ENCODE data around the gene TMEFF1.
"Not testable (repeated sequence)": the region's sequence is repeated elsewhere in the genome, so short reads cannot be mapped to it uniquely, and the experiment has no call there.

The TMEFF1 gene

GRCh38 chr9:100521282-100521681 is 48.3 kb downstream of the TMEFF1 start:
- H3K27ac ChIP-seq: no peak overlapping the region
- no peak for TF ChIP-seq ZFX (IDR thresholded peaks at IDR 0.05)
- no peak for TF ChIP-seq CTCF (conservative IDR thresholded peaks at IDR 0.05)

- H3K27ac ChIP-seq: no peak overlapping the region
- TF ChIP-seq CTCF (conservative IDR thresholded peaks at IDR 0.05) (no peak), ZFX (IDR thresholded peaks at IDR 0.05) (no peak)
Measured at GRCh38 chr9:100525563-100525962, 52.6 kb downstream of the TMEFF1 start.

- H3K27ac ChIP-seq: not testable (repeated sequence)
Measured at GRCh38 chr9:100527180-100527794, 54.3 kb downstream of the TMEFF1 start.

- TF ChIP-seq CTCF (conservative IDR thresholded peaks at IDR 0.05) (no peak), ZFX (IDR thresholded peaks at IDR 0.05) (no peak)
Measured at GRCh38 chr9:100534401-100534800, 61.5 kb downstream of the TMEFF1 start.

DNA sequence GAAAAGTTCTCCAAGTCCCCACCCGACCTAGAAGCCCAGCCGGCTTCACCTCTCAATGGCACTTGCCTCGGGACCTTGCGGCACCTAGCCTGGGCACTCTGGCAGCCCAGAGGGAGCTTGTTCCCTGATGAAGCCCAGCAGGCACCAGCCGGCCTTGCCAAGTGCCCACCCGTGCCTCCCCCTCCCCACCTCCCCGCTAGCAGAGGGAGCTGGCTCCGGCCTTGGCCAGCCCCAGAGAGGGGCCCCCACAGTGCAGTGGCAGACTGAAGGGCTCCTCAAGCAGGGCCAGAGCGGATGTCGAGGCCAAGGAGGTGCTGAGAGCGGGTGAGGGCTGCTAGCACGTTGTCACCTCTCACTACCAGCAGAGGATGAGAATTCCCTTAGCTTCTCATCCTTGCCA is 67.4 kb downstream of the TMEFF1 start:
- H3K27ac ChIP-seq: no peak overlapping the region
- TF ChIP-seq ZFX (IDR thresholded peaks at IDR 0.05) (no peak), CTCF (conservative IDR thresholded peaks at IDR 0.05) (no peak)

More at GRCh38 chr9:100534401-100534800, 61.5 kb downstream of the TMEFF1 start:
- H3K27ac ChIP-seq: no peak overlapping the region

- TF ChIP-seq ZFX (IDR thresholded peaks at IDR 0.05) (no peak), CTCF (conservative IDR thresholded peaks at IDR 0.05) (no peak)
Measured at GRCh38 chr9:100549048-100549447, 76.1 kb downstream of the TMEFF1 start.

DNA sequence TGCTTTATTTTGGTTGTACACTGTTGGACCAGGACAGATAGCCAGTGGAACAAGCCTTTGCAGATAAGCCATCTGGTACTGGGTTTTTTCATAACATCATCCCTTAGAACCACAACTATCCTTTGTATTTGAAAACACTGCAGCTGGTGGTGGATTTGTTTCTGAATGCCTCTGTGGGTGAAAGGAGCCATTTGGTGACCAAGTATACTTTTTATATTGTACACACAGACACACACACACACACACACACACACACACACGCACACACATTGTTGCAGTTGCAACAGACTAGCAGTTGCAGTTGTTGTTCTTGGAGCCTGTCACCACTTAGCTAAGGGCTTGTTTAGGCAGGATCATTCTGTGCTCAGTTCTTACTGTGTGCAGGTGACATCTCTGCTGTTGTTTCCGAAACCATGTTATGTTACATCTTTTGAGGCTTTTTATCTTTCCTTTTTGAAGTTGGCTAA is 82.0 kb downstream of the TMEFF1 start:
- H3K27ac ChIP-seq: no peak overlapping the region
- TF ChIP-seq ZFX (IDR thresholded peaks at IDR 0.05) (no peak), CTCF (conservative IDR thresholded peaks at IDR 0.05) (no peak)

More at GRCh38 chr9:100549048-100549447, 76.1 kb downstream of the TMEFF1 start:
- no peak overlapping the region for H3K27ac ChIP-seq

GRCh38 chr9:100555471-100555870 is 82.5 kb downstream of the TMEFF1 start:
- TF ChIP-seq CTCF (conservative IDR thresholded peaks at IDR 0.05) (no peak), ZFX (IDR thresholded peaks at IDR 0.05) (no peak)
- no peak overlapping the region for H3K27ac ChIP-seq

Measured in C4-2B (cell line).